WTC11 (cell line): ENCODE results near the gene PKD2L2. TPM values are rescaled to one million over a fixed set of nuclear protein-coding genes. Genes with fewer than 3 reads are reported as not detected.

Experiments used
- ATAC-seq: fragments of 200-7000 bp; cut with Tn5 transposase; 2 replicates; pipeline ENCODE4 v1.10.0; 2021; ENCODE audit warnings: mild to moderate bottlenecking, moderate library complexity
- CTCF ChIA-PET: fragments of 300-600 bp; sonication (Branson Sonifier 250); formaldehyde crosslinking; loops from one replicate; lab custom pipeline; 2021; ENCODE audit warnings: antibody characterized with exemption; lab: Charles Lee
- POLR2A ChIA-PET: fragments of 350-600 bp; sonication (Branson Sonifier 250); formaldehyde crosslinking; loops from one replicate; lab custom pipeline; 2021; ENCODE audit warnings: antibody characterized with exemption; lab: Charles Lee
- DNase-seq: peaks from one replicate; pipeline ENCODE4 v3.0.0; 2021; ENCODE audit warnings: low spot score
- H3K27ac Mint-ChIP-seq: 2 replicates; pipeline ENCODE4 v1.8.0; 2021; ENCODE audit warnings: mixed read lengths
- H3K27me3 Mint-ChIP-seq: 2 replicates; pipeline ENCODE4 v1.8.0; 2021; ENCODE audit warnings: low read depth, mild to moderate bottlenecking, moderate library complexity, mixed read lengths
- H3K36me3 Mint-ChIP-seq: 2 replicates; pipeline ENCODE4 v1.8.0; 2021; ENCODE audit warnings: mixed read lengths
- H3K4me1 Mint-ChIP-seq: 2 replicates; pipeline ENCODE4 v1.8.0; 2022; ENCODE audit warnings: mixed read lengths
- H3K4me3 Mint-ChIP-seq: 2 replicates; pipeline ENCODE4 v1.8.0; 2021; ENCODE audit warnings: mild to moderate bottlenecking, moderate library complexity, mixed read lengths
- H3K9me3 Mint-ChIP-seq: 2 replicates; pipeline ENCODE4 v1.8.0; 2021; ENCODE audit warnings: mixed read lengths
- AFF4 ChIP-seq: sonication (generic); formaldehyde crosslinking; IDR thresholded peaks from 2 replicates; pipeline ENCODE4 v1.8.1; 2023; ENCODE audit warnings: mild to moderate bottlenecking, missing genetic modification reagents, borderline replicate concordance
- AR ChIP-seq: fragments of 250-450 bp; sonication (Bioruptor Pico); IDR thresholded peaks from 2 replicates; pipeline ENCODE4 v1.9.0; 2021; ENCODE audit warnings: mild to moderate bottlenecking
- ATF2 ChIP-seq: sonication (generic); formaldehyde crosslinking; IDR thresholded peaks from 2 replicates; pipeline ENCODE4 v1.8.1; 2022; ENCODE audit warnings: low read depth, missing genetic modification reagents, borderline replicate concordance
- CTCF ChIP-seq: fragments of 200-600 bp; IDR thresholded peaks from 2 replicates; pipeline ENCODE4 v1.8.0; 2022; ENCODE audit warnings: antibody characterized with exemption
- FOXJ3 ChIP-seq: sonication (generic); formaldehyde crosslinking; IDR thresholded peaks from 2 replicates; pipeline ENCODE4 v1.9.0; 2021; ENCODE audit warnings: missing genetic modification reagents, mild to moderate bottlenecking, borderline replicate concordance
- FOXK1 ChIP-seq: sonication (generic); formaldehyde crosslinking; IDR thresholded peaks from 2 replicates; pipeline ENCODE4 v1.8.0; 2022; ENCODE audit warnings: mild to moderate bottlenecking, moderate library complexity, missing genetic modification reagents
- FOXP1 ChIP-seq: sonication (generic); formaldehyde crosslinking; IDR thresholded peaks from 2 replicates; pipeline ENCODE4 v1.8.0; 2022; ENCODE audit warnings: missing genetic modification reagents, mild to moderate bottlenecking, moderate library complexity, borderline replicate concordance
- GABPB1 ChIP-seq: sonication (generic); formaldehyde crosslinking; IDR thresholded peaks from 2 replicates; pipeline ENCODE4 v1.8.1; 2023; ENCODE audit warnings: mild to moderate bottlenecking, missing genetic modification reagents
- MXD4 ChIP-seq: fragments of 250-450 bp; sonication (Bioruptor Pico); IDR thresholded peaks from 2 replicates; pipeline ENCODE4 v1.8.0; 2021; ENCODE audit warnings: mild to moderate bottlenecking, moderate library complexity, borderline replicate concordance
- OVOL2 ChIP-seq: fragments of 250-450 bp; sonication (Bioruptor Pico); IDR thresholded peaks from 2 replicates; pipeline ENCODE4 v1.9.0; 2021; ENCODE audit warnings: mild to moderate bottlenecking, borderline replicate concordance
- PRRX2 ChIP-seq: fragments of 250-450 bp; sonication (Bioruptor Pico); IDR thresholded peaks from 2 replicates; pipeline ENCODE4 v1.8.0; 2021; ENCODE audit warnings: mild to moderate bottlenecking
- STAT6 ChIP-seq: sonication (generic); formaldehyde crosslinking; conservative IDR thresholded peaks from 2 replicates; pipeline ENCODE4 v1.8.1; 2023; ENCODE audit warnings: mild to moderate bottlenecking, low read depth, missing genetic modification reagents, moderate library complexity
- TEAD4 ChIP-seq: sonication (generic); formaldehyde crosslinking; IDR thresholded peaks from 2 replicates; pipeline ENCODE4 v1.8.0; 2022; ENCODE audit warnings: mild to moderate bottlenecking, missing genetic modification reagents
- ZMAT4 ChIP-seq: fragments of 250-450 bp; sonication (Bioruptor Pico); IDR thresholded peaks from 2 replicates; pipeline ENCODE4 v1.9.0; 2021; ENCODE audit warnings: mild to moderate bottlenecking
- ZNF263 ChIP-seq: sonication (generic); formaldehyde crosslinking; IDR thresholded peaks from 2 replicates; pipeline ENCODE4 v1.8.1; 2022; ENCODE audit warnings: low read depth, mild to moderate bottlenecking, moderate library complexity, missing genetic modification reagents
- ZNF281 ChIP-seq: sonication (generic); formaldehyde crosslinking; IDR thresholded peaks from 2 replicates; pipeline ENCODE4 v1.8.0; 2023; ENCODE audit warnings: mild to moderate bottlenecking, missing genetic modification reagents
- total RNA-seq: library from RNA; stranded (reverse); gene quantifications from 3 replicates; pipeline ENCODE4 v1.2.3, GENCODE V29; 2021

Gene PKD2L2
- total RNA-seq, 1 experiment from 2014 or later: not detected

- TF ChIP-seq AFF4 (CRISPR knock-in tag) (no peak), GABPB1 (CRISPR knock-in tag) (no peak), CTCF (no peak), AR (CRISPR knock-in tag) (no peak), FOXJ3 (CRISPR knock-in tag) (no peak)
Observed at GRCh38 chr5:137887831-137888230, 1.4 kb upstream of the PKD2L2 start (continued).

GRCh38 chr5:137888466-137888862 lies 793 bp upstream of the PKD2L2 start:
- no peak for ATAC-seq
- DNase-seq: no peak
- ChIA-PET CTCF (interaction anchor here (0.6 to 3.5 kb wide), 8 partner anchors 9 to 259 kb away, joined by 3 to 20 read pairs (median 6); no protein-coding TSS in a partner anchor), POLR2A (interaction anchor here (0.6 to 1.2 kb wide), 4 partner anchors 56 to 145 kb away, joined by 3 to 8 read pairs (median 4); partner anchors contain the start of genes FAM13B and HNRNPA0)
- 0 out of 2 replicates have a peak overlapping the region, but pooled peaks have one; percentile 54 for H3K27ac Mint-ChIP-seq
- H3K4me3 Mint-ChIP-seq: peak overlapping the region; percentile 65
- TF ChIP-seq TEAD4 (CRISPR knock-in tag): no peak
- no peak for TF ChIP-seq FOXK1 (CRISPR knock-in tag)
- no peak for TF ChIP-seq ZNF263 (CRISPR knock-in tag)
- no peak for TF ChIP-seq OVOL2 (CRISPR knock-in tag)
- no peak for TF ChIP-seq ZMAT4 (CRISPR knock-in tag)
- H3K36me3 Mint-ChIP-seq: no peaks in the 10 kb centered on the region
- peaks cover 13% of the 10 kb centered on the region for H3K4me1 Mint-ChIP-seq
- H3K9me3 Mint-ChIP-seq: 0 out of 2 replicates have a peak, but pooled peaks cover 3% of the 10 kb centered on the region
- H3K27me3 Mint-ChIP-seq: no peaks in the 10 kb centered on the region

- H3K27me3 Mint-ChIP-seq: no peaks in the 10 kb centered on the region
- ChIA-PET POLR2A (interaction anchor here (0.7 kb wide), 1 partner anchor 137 kb away, joined by 3 read pairs; no protein-coding TSS in a partner anchor), CTCF (interaction anchor here (3.5 kb wide), 1 partner anchor 112 kb away, joined by 20 read pairs; no protein-coding TSS in a partner anchor)
- no peak overlapping the region for H3K4me3 Mint-ChIP-seq
- no peak for ATAC-seq
- no peaks in the 10 kb centered on the region for H3K36me3 Mint-ChIP-seq
- H3K9me3 Mint-ChIP-seq: 0 out of 2 replicates have a peak, but pooled peaks cover 3% of the 10 kb centered on the region
- H3K27ac Mint-ChIP-seq: no peak overlapping the region
- H3K4me1 Mint-ChIP-seq: peaks cover 13% of the 10 kb centered on the region
- DNase-seq: no peak
- TF ChIP-seq STAT6: no peak
- TF ChIP-seq ZNF281 (CRISPR knock-in tag): no peak
- no peak for TF ChIP-seq ATF2 (CRISPR knock-in tag)
- no peak for TF ChIP-seq FOXP1
- no peak for TF ChIP-seq PRRX2 (CRISPR knock-in tag)
- TF ChIP-seq MXD4 (CRISPR knock-in tag): no peak
- no peak for TF ChIP-seq FOXK1 (CRISPR knock-in tag)
Observed at GRCh38 chr5:137890845-137891244, 1.6 kb downstream of the PKD2L2 start.
